DLD1 (cell line): ENCODE data around the gene FOXC2.

Experiments used
- in situ Hi-C: cut with HindIII; loops from 2 replicates; pipeline ENCODE4 v1.10.0; 2017; ENCODE audit warnings: low sequenced_read_pairs

FOXC2 gene

DNA sequence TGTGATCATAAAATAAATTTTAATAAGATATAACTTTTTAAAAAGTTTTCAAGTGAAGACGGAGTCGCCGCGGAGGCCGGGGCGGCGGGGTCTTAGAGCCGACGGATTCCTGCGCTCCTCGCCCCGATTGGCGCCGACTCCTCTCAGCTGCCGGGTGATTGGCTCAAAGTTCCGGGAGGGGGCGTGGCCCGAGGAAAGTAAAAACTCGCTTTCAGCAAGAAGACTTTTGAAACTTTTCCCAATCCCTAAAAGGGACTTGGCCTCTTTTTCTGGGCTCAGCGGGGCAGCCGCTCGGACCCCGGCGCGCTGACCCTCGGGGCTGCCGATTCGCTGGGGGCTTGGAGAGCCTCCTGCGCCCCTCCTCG is at the start of gene FOXC2:
TSS of gene FOXC2 (plus strand) at position 229 of the 365 bp plus-strand sequence. CDS start 507 bp downstream, outside the sequence.
- in situ Hi-C loops, result loop anchor here (25.0 kb wide), 1 partner anchor 196 kb away; no protein-coding TSS in a partner anchor

DNA sequence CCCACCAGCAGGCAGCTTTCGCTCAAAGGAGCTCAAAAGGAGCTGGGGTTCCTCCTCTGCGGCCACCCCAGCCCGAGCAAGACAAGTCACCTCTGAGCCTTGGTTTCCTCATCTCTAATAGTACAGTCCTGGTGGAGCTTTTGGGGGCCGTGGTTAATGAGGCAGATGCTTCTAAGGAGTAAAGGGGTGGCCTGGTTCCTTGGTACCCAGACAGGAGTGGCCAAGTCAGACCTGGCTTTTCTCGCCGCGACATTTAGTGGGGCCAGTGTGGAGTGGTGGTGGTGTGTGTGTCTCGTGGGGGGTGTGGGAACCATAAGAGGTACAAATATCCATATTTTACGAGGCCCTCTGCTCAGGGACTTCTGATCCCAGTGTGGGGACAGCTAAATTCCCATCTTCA is 49.6 kb upstream of the FOXC2 start:
- in situ Hi-C loops, result loop anchor here (10.0 to 25.0 kb wide), 3 partner anchors 72 to 312 kb away; no protein-coding TSS in a partner anchor

DNA sequence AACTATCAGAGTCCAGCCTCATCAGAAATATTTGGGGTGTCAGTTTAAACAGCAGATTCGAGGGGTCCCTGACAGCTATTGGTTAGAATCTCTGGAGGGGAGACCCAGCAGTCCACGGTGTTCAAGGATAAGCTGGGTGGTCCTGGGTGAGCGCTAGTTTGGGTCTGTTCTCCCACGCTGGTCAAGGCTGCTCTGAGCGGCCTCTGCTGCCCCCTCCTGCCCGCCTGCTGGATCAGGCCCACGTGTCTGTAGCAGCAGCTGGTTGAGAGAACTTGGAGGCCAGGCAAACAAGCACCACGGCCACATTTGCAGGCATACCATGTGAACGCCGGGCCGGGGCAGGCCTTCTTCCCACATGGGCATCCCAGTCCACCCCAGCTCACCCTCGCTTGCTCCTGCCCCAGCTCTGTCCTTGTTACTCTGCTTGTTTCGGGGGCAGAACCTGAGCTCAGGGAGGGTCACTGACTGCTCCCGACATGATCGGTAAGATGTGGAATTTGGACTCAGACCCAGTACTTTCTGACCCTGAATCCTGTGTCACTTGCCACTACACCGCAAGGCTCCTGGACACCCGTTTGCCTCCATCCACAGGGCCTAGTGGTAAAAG is 48.9 kb upstream of the FOXC2 start:
- in situ Hi-C loops, result loop anchor here (10.0 to 25.0 kb wide), 3 partner anchors 73 to 313 kb away; no protein-coding TSS in a partner anchor

DNA sequence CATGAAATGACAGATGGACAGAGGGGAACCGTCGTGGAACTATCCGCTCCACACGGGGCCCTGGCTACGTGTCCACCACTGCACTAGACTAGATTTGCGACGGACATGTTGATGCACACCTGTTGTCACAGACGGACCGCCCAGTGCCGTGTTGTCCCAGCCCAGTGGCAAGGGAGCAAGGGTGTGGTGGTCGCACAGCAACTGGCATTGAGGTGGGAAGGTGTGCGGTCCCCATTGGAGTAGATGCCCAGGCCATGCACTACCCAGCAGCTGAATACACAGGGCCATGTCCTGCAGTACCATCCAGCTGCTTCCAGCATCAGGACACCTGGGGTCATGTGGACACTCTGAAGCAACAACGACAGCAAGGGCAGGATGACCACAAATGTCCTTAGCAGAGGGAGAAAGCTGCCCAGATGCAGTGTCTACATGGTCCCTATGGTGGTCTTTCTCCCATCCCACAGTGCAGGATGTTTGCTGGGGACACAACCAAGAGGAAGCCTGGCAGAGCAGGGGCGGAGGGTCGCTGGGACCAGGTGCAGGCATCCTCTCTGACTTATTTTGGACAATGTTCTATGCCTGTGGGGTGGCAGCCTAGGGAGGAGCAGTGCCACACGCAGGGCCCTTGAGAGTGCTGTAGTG is 47.5 kb upstream of the FOXC2 start:
- in situ Hi-C loops, result loop anchor here (10.0 to 25.0 kb wide), 3 partner anchors 74 to 314 kb away; no protein-coding TSS in a partner anchor

DNA sequence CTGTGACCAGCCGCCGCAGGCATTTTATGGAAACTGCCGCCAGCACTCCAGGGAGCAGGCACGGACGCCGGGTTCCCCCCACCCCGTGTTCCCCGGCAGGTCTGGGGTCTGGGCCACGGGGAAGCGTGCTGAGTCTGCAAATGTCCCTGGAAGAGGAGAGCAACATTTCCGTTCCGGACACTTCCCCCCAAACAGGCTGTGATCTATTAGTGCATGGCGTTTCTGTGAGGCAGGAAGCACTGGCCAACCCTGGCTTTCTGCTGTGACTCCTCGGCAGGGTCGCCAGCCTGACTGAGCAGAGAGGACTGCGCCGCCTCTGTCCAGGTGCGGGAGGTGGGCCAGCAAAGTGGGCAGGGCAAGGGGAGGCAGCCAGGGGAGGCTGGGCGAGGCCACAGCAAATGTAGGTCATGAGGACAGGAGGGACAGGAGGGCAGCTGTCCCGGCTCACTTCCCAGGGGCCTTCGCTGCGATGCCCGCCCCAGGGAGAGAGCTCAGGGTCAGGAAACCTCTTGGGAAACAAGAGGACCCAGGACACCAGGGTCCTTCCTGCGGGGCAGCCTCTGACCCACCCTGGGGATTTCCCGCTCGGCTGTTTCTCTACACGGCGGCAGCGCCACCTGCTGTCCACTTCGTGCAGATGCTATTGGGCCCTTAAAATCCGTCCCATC is 46.8 kb upstream of the FOXC2 start:
- in situ Hi-C loops, result loop anchor here (10.0 to 25.0 kb wide), 3 partner anchors 75 to 315 kb away; no protein-coding TSS in a partner anchor

DNA sequence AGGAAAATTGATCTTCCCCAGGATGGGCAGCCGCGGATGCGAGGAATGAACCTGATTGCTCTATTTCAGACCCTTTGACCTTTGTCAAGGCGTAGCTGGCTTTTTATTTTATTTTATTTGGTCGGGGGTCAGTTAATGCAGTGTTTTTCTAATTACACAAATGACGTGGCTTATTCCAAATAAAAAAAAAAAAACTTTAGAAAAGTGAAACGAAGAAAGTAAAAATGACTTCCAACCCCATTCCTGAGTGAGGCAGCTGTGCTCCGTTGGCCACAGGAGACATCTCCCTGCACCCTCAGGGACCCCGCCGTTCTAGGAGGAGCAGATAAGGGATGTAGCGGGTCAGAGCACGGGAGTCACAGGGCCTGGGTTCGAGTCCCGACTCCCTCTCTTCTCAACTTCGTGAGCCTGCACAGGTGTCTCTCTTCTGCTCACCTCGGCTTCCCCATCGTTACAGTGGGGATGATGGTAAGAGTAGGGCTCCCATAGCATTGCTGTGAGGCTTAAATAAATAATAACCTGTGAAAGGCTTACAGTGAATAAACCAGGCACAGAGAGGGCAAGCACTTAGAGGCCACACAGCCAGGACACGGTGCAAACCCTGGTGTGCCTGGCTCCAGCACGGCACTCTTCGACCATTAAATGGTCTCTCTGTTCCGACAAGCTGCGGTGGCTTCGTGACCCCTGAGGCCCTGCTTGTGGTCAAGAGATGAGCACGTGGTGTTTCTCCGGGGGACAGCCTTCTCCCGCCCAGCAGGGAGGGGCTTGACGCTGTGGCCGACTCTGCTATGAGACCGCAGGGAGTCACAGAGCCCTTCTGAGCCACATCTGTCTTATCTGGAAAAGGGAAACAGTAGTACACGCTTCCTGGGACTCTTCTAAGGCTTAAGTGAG is 46.1 kb upstream of the FOXC2 start:
- in situ Hi-C loops, result loop anchor here (25.0 kb wide), 1 partner anchor 183 kb away; no protein-coding TSS in a partner anchor

DNA sequence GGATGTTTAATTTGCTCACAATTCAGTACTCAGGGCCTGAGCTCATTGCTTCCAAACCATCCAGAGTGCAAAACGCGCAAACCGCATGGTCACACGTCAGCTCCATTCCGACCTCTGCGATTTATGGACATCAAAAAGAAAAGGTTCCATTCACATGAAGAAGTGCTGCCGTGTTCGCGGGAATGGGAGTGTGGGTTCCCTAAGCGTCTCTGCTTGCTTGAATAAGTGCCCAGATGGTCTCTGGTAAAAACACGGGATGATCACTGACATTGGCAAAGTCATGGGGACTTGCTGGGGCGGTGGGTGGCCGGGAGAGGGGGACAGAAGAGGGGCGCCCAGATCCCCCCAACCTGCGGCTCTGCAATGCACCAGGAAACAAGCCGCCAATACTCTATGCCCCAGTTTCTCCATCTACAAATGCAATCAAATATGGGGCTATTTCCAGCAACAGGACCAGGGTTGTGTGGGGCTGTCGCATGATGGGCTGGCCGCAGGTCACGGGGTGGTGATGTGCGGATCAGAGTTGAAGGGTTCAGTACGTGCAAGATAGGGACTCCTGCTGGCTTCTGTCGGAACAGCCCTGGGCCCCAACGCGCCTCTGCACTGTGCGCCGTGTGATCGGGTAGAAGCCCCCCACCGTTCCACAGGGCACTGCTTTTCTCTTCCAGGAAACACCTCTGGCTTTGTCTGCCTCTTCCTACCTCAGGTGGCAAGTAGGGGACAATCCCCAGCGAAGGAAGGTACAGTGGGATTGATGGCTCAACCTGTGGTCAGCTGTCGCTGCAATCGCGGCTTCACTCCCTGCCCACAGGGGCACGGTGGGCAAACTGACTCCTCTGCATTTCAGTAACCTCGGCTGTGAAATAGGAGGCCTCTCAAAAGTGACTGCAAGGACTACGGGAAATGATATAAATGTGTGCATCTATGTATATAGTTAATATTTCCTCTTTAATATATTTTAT is 45.1 kb upstream of the FOXC2 start:
- in situ Hi-C loops, result loop anchor here (25.0 kb wide), 1 partner anchor 184 kb away; no protein-coding TSS in a partner anchor

DNA sequence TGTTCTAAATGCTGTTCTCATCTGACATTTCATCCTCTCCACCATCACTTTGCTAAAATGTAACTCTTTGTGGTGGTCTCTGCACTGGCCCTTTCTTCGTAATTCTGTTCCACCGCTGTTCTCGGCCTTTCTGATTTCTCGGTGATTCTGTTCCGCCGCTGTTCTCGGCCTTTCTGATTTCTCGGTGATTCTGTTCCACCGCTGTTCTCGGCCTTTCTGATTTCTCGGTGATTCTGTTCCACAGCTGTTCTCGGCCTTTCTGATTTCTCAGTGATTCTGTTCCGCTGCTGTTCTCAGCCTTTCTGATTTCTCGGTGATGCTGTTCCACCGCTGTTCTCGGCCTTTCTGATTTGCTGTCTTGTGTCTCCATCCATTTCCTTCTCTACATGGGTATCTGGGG is 44.0 kb upstream of the FOXC2 start:
- in situ Hi-C loops, result loop anchor here (25.0 kb wide), 1 partner anchor 185 kb away; no protein-coding TSS in a partner anchor

DNA sequence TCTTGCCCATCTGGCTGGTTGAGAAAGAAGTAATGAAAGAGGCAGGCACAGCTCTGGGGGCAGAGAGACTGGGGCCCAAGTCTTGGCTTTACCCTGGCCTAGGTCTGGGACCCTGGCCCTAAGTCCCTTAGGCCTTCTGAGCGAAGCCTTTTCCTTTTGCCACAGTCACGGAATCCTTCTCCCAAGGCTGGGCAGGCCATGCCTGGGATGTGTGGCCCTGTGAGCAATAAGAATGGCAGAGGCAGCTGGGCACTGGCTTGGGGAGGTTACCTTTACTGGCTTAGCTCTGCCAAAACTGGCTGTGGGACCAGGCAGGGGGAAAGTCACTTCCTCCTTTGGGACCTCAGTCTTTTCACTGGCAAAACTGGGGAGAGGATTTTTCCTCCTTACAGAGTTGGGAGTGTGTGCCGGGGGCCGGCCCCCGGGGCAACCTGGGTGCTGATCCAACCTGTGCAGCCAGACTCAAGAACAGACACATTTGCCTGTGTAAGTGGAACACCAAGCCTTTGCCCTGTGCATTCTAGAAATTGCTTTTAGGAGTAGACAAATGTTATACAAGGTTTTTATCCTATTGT is 43.4 kb upstream of the FOXC2 start:
- in situ Hi-C loops, result loop anchor here (25.0 kb wide), 1 partner anchor 186 kb away; no protein-coding TSS in a partner anchor

DNA sequence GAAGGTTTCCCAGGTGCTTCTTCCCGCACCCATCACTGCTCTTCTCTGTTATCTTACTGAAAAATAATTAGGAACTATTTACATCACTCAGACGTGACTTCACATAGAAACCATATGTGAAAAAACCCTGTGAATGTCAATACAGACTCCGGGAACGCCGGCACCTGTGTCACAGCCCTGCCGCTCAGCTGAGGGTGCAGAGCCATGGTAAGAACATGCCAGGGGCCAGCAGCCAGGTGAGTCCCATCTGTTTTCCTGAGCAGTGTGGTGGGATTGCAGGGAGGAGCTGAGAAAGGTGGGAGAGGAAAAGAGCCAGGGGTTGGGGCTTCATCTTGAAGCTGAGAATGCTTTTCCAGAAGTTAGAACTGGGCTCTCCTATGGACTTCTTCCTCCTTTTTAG is 42.6 kb upstream of the FOXC2 start:
- in situ Hi-C loops, result loop anchor here (25.0 kb wide), 1 partner anchor 187 kb away; no protein-coding TSS in a partner anchor

DNA sequence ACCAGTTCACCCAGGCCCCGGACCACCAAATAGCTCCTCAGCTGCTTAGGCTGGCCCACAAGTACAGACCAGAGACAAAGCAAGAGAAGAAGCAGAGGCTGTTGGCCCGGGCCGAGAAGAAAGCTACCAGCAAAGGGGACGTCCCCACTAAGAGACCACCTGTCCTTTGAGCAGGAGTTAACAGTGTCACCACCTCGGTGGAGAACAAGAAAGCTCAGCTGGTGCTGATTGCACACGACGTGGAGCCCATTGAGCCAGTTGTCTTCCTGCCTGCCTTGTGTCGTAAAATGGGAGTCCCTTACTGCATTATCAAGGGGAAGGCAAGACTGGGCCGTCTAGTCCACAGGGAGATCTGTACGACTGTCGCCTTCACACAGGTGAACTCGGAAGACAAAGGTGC is 40.9 kb upstream of the FOXC2 start:
- in situ Hi-C loops, result no loop called here

DNA sequence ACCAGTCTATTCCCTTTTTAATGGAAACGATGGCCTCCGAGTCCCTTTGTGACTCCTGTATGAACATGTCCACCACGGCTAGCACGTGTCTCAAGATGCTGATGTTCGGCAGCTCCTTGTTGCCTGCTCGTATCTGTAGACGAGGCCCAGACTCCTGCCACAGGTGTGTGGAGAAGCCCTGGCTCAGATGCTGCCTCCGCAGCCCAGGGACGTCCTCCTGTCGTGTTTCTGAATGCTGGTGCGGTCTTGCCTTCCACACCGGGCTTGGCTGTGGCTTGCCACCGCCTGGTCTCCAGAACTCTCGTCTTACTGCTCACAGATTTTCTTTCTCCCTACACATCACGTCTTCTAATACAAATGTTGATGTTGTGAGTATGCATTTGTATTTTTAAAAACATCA is 39.3 kb upstream of the FOXC2 start:
- in situ Hi-C loops, result no loop called here

DNA sequence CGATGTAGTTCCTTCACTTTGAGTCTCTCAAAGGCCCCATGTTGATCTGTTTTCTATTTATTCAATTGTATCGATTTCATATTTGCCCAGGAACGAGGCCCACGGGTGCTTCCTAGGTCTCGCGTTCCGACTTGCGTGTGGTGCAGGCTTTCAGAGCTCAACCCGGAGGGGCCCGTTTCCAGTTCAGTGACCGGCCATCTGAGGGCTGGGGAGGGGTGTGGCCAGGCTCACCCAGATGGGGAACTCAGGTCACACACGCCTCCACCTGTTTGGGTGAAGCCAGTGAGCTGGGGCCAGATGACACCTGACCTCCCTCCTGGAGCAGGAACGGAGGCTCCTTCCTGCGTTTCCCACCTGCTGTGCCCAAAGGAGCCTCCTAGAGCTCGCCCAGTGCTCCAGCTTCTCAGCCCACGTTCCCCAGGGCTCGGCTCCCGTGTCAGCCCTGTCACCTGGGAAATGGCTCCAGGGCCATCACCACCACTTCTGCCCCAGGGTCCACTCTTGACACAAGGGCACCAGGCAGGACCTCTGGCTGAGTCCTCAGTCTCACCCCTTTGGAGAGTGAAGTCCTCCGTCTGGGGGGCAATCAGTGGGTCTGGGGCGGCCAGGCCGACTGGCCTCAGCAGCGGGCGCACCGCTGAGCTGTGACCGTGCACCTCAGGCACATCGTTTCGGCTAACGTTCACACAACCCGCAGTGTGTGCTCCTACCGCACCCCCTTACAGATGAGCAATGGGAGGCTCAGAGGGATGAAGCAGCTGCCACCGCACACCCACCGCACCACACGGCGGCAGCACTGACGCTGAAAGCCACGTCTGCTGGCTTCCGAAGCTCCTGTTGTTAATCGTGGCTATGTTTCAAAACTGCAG is 38.3 kb upstream of the FOXC2 start:
- in situ Hi-C loops, result no loop called here

DNA sequence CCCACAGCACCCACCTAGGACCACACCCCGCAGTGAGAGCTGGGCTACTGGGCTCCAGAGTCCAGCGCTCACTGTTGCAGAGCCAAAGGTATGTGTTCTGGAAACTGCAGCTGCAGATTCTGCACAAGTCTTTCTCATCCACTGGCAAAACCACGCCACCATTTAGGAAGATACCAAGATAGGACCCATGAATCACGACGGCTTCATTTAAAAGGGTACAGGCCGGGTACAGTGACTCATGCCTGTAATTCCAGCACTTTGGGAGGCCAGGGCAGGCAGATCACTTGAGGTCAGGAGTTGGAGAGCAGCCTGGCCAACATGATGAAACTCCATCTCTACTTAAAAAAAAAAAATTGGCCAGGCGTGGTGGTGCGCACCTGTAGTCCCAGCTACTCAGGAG is 37.5 kb upstream of the FOXC2 start:
- in situ Hi-C loops, result no loop called here

DNA sequence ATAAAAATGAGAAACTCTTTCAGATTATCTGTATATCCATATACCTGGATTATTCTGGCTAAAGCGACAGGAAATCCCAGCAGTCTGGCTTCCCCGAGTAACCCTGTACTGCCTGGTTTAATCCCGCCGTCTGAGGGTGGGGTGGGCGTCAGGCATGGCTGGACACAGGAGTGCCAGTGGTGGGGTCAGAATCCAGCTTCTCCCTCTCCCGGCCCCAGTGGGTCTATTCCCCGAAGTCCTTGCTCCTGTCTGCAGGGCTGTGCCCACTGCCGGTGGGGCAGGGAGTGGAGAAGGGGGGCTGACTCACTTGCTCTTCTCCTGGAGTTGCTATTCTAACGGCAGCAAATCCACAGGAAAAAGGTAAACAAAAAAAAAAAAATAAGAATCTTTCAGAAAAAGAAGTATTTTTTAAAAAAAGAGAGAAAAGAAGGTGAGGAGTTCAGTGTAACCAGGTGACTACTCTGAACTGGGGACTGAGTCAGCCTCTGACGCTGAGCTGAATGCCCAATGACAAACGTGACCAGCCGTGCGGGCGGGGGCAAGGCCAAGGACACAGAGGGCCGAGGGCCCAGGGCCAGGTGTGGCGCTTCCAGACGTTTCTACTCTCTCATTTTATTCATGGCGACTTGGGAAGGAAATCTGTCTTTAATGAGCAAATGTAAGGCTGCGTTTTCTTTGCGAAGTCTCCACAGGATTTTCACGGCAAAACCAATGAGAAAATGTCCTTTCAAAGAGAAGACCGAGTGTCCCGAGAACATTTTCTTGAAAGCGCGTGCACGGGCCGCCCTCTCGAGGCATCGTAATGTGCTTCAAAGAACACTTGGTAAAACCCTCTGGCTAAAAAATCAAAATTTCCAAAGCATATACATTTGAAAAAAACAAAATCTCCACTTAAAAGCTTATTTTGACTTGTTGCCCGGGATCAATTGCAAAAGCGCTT is 36.1 kb upstream of the FOXC2 start:
- in situ Hi-C loops, result no loop called here

DNA sequence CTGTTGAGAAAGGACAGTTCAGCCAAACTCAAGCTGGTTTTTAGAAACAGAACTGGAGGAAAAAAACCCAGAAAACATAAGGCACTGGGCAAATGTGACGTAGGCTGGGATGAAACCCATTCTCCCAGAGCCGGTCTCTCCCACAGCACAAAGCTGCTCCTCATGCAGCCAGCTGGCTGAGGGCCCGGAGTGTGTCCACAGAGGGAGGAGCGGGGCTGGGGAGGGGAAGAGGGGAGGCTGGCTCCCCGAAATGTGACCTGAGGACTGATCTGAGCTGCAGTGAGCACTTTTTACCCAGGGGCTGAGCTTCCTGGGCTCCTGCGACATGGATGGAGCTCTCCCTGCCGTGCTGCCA is 35.5 kb upstream of the FOXC2 start:
- in situ Hi-C loops, result no loop called here
